Lower leg skin (tissue), 4 donors: ENCODE data around the gene PANK1. TPM values are rescaled to one million over a fixed set of nuclear protein-coding genes. Genes with fewer than 3 reads are reported as not detected.

ENCODE experiments used
- DNase-seq, 2 donors: peaks; one replicate each; pipeline ENCODE4 v3.0.0-alpha.2; 2019; ENCODE audit warnings: low spot score in 2 of 2
- H3K4me3 ChIP-seq: fragments of 200-600 bp; sonication (generic); 2 replicates; pipeline ENCODE4 v1.5.1; 2017; ENCODE audit warnings: mild to moderate bottlenecking, low read depth; ENCODE audit not compliant: poor library complexity, severe bottlenecking
- CTCF ChIP-seq, 3 donors: fragments of 450-650 bp; IDR thresholded peaks; one replicate each; pipeline ENCODE4 v1.5.1; 2016; ENCODE audit warnings: antibody characterized with exemption in 3 of 3, mild to moderate bottlenecking in 3 of 3, moderate library complexity in 2 of 3
- POLR2A ChIP-seq, 2 donors: fragments of 450-650 bp; IDR thresholded peaks; one replicate each; pipeline ENCODE4 v1.6.1; 2016 to 2017; ENCODE audit warnings: antibody characterized with exemption in 2 of 2, mild to moderate bottlenecking in 1 of 2, moderate library complexity in 1 of 2
- WGBS, 2 donors: methylation state at CpG; one replicate each; pipeline ENCODE4 v1.1.5; 2018; 5-methylcytosine and 5-hydroxymethylcytosine counted together
- intact Hi-C: fragments of 100-400 bp; cut with DNase I; formaldehyde crosslinking; loops from one replicate; pipeline ENCODE4 v1.15.0; 2023; ENCODE audit warnings: low total_unique reads
- total RNA-seq, 4 donors: library from RNA; depleted of rRNA; stranded (reverse); fragments of >200 nt; gene quantifications; one replicate each; pipeline ENCODE4 v1.1.0, GENCODE V29; 2016

Gene PANK1
- total RNA-seq, 4 donors from 2014 or later, result 10.8 to 36.3 (median 30.2) TPM

GRCh38 chr10:89591111-89591795, 53.8 kb downstream of the PANK1 start:
- TF ChIP-seq POLR2A (IDR thresholded peaks at IDR 0.05), result no peak
- no peak for TF ChIP-seq CTCF (IDR thresholded peaks at IDR 0.05)
- DNase-seq, result no peak
- H3K4me3 ChIP-seq, result no peak overlapping the region
- intact Hi-C loops, result no loop called here
- WGBS, 2 donors, result 85 to 90% methylated on average over 5 of the region's 5 CpGs

GRCh38 chr10:89590326-89590725, 54.7 kb downstream of the PANK1 start:
- 64 to 94% methylated on average over 3 of the region's 3 CpGs for WGBS, 2 donors
- DNase-seq, result no peak
- TF ChIP-seq CTCF (IDR thresholded peaks at IDR 0.05), result no peak
- TF ChIP-seq POLR2A (IDR thresholded peaks at IDR 0.05), result no peak

GRCh38 chr10:89589101-89589720, 55.8 kb downstream of the PANK1 start:
- DNase-seq, result no peak
- intact Hi-C loops, result no loop called here

More at GRCh38 chr10:89590326-89590725, 54.7 kb downstream of the PANK1 start:
- intact Hi-C loops, result no loop called here
- H3K4me3 ChIP-seq, result no peak overlapping the region

GRCh38 chr10:89588671-89589070, 56.4 kb downstream of the PANK1 start:
- intact Hi-C loops, result no loop called here
- 86 to 87% methylated on average over 3 of the region's 3 CpGs for WGBS, 2 donors
- no peak for DNase-seq
- no peak for TF ChIP-seq POLR2A (IDR thresholded peaks at IDR 0.05)
- H3K4me3 ChIP-seq, result no peak overlapping the region

More at GRCh38 chr10:89589101-89589720, 55.8 kb downstream of the PANK1 start:
- TF ChIP-seq POLR2A (IDR thresholded peaks at IDR 0.05) (no peak), CTCF (IDR thresholded peaks at IDR 0.05) (no peak)
- WGBS, 2 donors, result 73 to 83% methylated on average over 5 of the region's 5 CpGs
- no peak overlapping the region for H3K4me3 ChIP-seq

- TF ChIP-seq POLR2A (IDR thresholded peaks at IDR 0.05) (no peak), CTCF (IDR thresholded peaks at IDR 0.05) (no peak)
- WGBS, 2 donors, result 90 to 96% methylated on average over 1 of the region's 1 CpG
- no peak for DNase-seq
- intact Hi-C loops, result no loop called here
- no peak overlapping the region for H3K4me3 ChIP-seq
Observed at GRCh38 chr10:89582022-89582421, 63.0 kb downstream of the PANK1 start.

GRCh38 chr10:89580243-89580642, 64.8 kb downstream of the PANK1 start:
- 93 to 95% methylated on average over 4 of the region's 4 CpGs for WGBS, 2 donors
- TF ChIP-seq POLR2A (IDR thresholded peaks at IDR 0.05) (no peak), CTCF (IDR thresholded peaks at IDR 0.05) (no peak)
- H3K4me3 ChIP-seq, result no peak overlapping the region
- DNase-seq, result no peak
- intact Hi-C loops, result no loop called here
